RWPE1 (cell line): ENCODE measurements around the gene PCSK7.
A peak's percentile ranks its signal among the peaks of the same experiment; 100 is the strongest.

Source experiments
- CTCF ChIA-PET: fragments of 350-600 bp; sonication (Branson Sonifier 250); formaldehyde crosslinking; extraction: SDS; loops from one replicate; lab custom pipeline; 2021; lab: Yijun Ruan, JAX
- POLR2A ChIA-PET: fragments of 400-600 bp; formaldehyde crosslinking; extraction: SDS; loops from one replicate; lab custom pipeline; 2020; ENCODE audit warnings: antibody characterized with exemption; ENCODE audit not compliant: low non-redundant PET; lab: Yijun Ruan, JAX
- DNase-seq: peaks from one replicate; pipeline ENCODE4 v3.0.0; 2012; ENCODE audit warnings: low spot score
- H3K27ac ChIP-seq: fragments of 450-650 bp; 2 replicates; pipeline ENCODE4 v1.5.1; 2017
- CTCF ChIP-seq: fragments of 450-650 bp; conservative IDR thresholded peaks from 2 replicates; pipeline ENCODE4 v1.5.1; 2017; ENCODE audit warnings: low read depth, mild to moderate bottlenecking

PCSK7 gene

GRCh38 chr11:117220999-117221774 lies 10.7 kb downstream of the PCSK7 start:
- no peak for DNase-seq
- H3K27ac ChIP-seq: peak overlapping the region; percentile 47
- ChIA-PET CTCF (interaction anchor here (0.5 to 1.5 kb wide), 3 partner anchors 11 to 1397 kb away, joined by 3 to 7 read pairs (median 3); partner anchors contain the start of genes PCSK7 and RNF214), POLR2A (no interaction called here)
- TF ChIP-seq CTCF: no peak

- POLR2A ChIA-PET: interaction anchor here (0.6 kb wide), 1 partner anchor 464 kb away, joined by 3 read pairs; no protein-coding TSS in a partner anchor
- no peak for TF ChIP-seq CTCF
- CTCF ChIA-PET: interaction anchor here (0.5 to 1.5 kb wide), 2 partner anchors 11 to 46 kb away, joined by 3 to 7 read pairs; partner anchors contain the start of genes PCSK7 and RNF214
- peak overlapping the region; percentile 47; the same call in 1 of the 2 replicates for H3K27ac ChIP-seq
- DNase-seq: no peak
Measured at GRCh38 chr11:117220568-117220967, 11.3 kb downstream of the PCSK7 start.

GRCh38 chr11:117219995-117220394 lies 11.9 kb downstream of the PCSK7 start:
- no peak for TF ChIP-seq CTCF
- no peak overlapping the region for H3K27ac ChIP-seq
- DNase-seq: no peak
- ChIA-PET CTCF (interaction anchor here (1.5 kb wide), 1 partner anchor 12 kb away, joined by 7 read pairs; the partner anchor contains the start of genes PCSK7 and RNF214), POLR2A (interaction anchor here (0.6 kb wide), 1 partner anchor 463 kb away, joined by 3 read pairs; no protein-coding TSS in a partner anchor)

- POLR2A ChIA-PET: no interaction called here
- CTCF ChIA-PET: no interaction called here
- TF ChIP-seq CTCF: no peak
Measured at GRCh38 chr11:117219455-117219854, 12.4 kb downstream of the PCSK7 start.

GRCh38 chr11:117219001-117219400 lies 12.9 kb downstream of the PCSK7 start:
- TF ChIP-seq CTCF: no peak
- DNase-seq: no peak
- CTCF ChIA-PET: interaction anchor here (0.6 to 0.9 kb wide), 2 partner anchors 65 to 113 kb away, joined by 3 read pairs; no protein-coding TSS in a partner anchor
- POLR2A ChIA-PET: no interaction called here
- H3K27ac ChIP-seq: no peak overlapping the region

More at GRCh38 chr11:117219455-117219854, 12.4 kb downstream of the PCSK7 start:
- no peak overlapping the region for H3K27ac ChIP-seq
- no peak for DNase-seq

GRCh38 chr11:117218133-117218915 lies 13.5 kb downstream of the PCSK7 start:
- ChIA-PET CTCF (interaction anchor here (0.6 to 0.9 kb wide), 2 partner anchors 64 to 113 kb away, joined by 3 read pairs; no protein-coding TSS in a partner anchor), POLR2A (interaction anchor here (0.6 kb wide), 1 partner anchor 295 kb away, joined by 8 read pairs; no protein-coding TSS in a partner anchor)
- no peak overlapping the region for H3K27ac ChIP-seq
- no peak for TF ChIP-seq CTCF
- DNase-seq: no peak
